SJSA1 (cell line): ENCODE measurements around the gene ATP8A2. TPM values are rescaled to one million over a fixed set of nuclear protein-coding genes. Genes with fewer than 3 reads are reported as not detected.
"Not testable (repeated sequence)": the region's sequence is repeated elsewhere in the genome, so short reads cannot be mapped to it uniquely, and the experiment has no call there.

Source experiments
- DNase-seq, 2 experiments: peaks; one replicate each; pipeline ENCODE4 v3.0.0-alpha.2; 2015 to 2020; ENCODE audit warnings: low spot score in 2 of 2, low read depth in 1 of 2
- H3K27ac ChIP-seq: fragments of 250-450 bp; sonication (Bioruptor Pico); 2 replicates; pipeline ENCODE4 v1.5.1; 2020; ENCODE audit warnings: mild to moderate bottlenecking, moderate library complexity
- H3K27me3 ChIP-seq: fragments of 250-450 bp; sonication (Bioruptor Pico); replicated peaks from 2 replicates; pipeline ENCODE4 v1.5.1; 2020; ENCODE audit warnings: mild to moderate bottlenecking, moderate library complexity
- H3K36me3 ChIP-seq: fragments of 250-450 bp; sonication (Bioruptor Pico); 2 replicates; pipeline ENCODE4 v1.5.1; 2020; ENCODE audit warnings: mild to moderate bottlenecking
- H3K4me1 ChIP-seq: fragments of 250-450 bp; sonication (Bioruptor Pico); replicated peaks from 2 replicates; pipeline ENCODE4 v1.6.1; 2021; ENCODE audit warnings: mild to moderate bottlenecking
- H3K4me3 ChIP-seq: fragments of 250-450 bp; sonication (Bioruptor Pico); 2 replicates; pipeline ENCODE4 v1.5.1; 2020; ENCODE audit warnings: mild to moderate bottlenecking
- H3K9me3 ChIP-seq: fragments of 250-450 bp; sonication (Bioruptor Pico); replicated peaks from 2 replicates; pipeline ENCODE4 v1.5.1; 2020; ENCODE audit warnings: mild to moderate bottlenecking
- total RNA-seq: library from RNA; depleted of rRNA; stranded (reverse); fragments of >200 nt; shearing (Covaris generic); gene quantifications from 2 replicates; pipeline ENCODE4 v1.2.3, GENCODE V29; 2014

The ATP8A2 gene
- total RNA-seq, 1 experiment from 2014 or later: 0.13 TPM

DNA sequence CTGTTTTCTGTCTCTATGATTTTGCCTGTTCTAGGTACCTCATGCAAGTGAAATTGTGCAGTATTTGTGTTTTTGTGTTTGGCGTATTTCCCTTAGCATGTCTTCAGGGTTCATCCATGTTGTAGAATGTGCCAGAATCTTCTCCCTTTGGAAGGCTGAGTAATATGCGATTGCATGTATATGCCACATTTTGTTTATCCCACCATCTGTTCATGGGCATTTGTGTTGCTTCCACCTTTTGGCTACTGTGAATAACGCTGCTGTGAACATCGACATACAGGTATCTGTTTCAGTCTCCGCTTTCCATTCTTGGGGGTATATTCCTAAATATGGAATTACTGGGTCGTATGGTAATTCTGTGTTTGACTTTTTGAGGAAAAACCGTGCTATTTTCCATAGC is 190.0 kb downstream of the ATP8A2 start:
- Histone ChIP-seq H3K4me3 (no peak overlapping the region), H3K4me1 (no peaks in the 10 kb centered on the region), H3K9me3 (no peaks in the 10 kb centered on the region), H3K27me3 (0 out of 2 replicates have a peak, but pooled peaks cover 4% of the 10 kb centered on the region), H3K36me3 (no peaks in the 10 kb centered on the region), H3K27ac (no peak overlapping the region)
- DNase-seq: no peak

DNA sequence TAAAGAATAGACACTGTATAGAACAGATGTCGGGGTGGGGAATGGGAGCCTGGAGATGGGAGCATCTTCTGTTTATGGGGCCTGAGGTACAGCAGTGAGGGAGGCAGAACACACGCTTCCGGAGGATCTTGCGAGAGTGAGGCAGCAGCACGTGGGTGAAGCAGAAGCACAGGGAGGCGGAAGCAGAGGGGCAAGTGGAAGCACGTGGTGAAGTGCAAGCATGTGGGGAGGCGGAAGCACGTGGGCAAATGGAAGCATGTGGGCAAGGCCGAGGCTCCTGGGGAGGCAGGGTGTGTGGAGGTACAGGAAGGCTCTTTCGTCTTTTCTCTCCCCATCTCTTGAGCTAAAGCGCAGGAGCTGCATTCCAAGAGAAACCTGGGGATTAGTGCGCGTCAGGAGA is 198.4 kb downstream of the ATP8A2 start:
- Histone ChIP-seq H3K4me1 (no peaks in the 10 kb centered on the region), H3K27me3 (no peaks in the 10 kb centered on the region), H3K4me3 (no peak overlapping the region), H3K36me3 (no peaks in the 10 kb centered on the region), H3K27ac (no peak overlapping the region), H3K9me3 (no peaks in the 10 kb centered on the region)
- DNase-seq: no peak

DNA sequence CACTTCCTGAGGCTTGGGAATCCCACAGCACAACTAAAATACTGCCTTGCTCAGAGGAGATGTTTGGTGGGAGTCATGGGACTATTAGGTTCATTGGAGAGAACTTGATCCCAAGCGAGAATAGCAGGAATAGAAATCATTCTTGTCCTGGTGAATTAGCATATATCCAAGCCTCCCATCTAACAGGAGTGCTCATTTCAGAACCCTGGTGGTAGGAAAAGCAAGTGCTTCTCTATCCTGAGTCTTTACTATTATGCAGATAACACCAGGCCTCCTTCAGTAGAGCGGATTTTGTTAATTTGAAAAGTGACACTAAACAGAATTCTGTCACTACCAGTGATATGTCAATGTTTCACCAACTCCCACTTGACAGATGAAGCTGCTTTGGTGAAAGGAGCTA is 199.5 kb downstream of the ATP8A2 start:
- H3K4me3 ChIP-seq: no peak overlapping the region
- no peaks in the 10 kb centered on the region for H3K9me3 ChIP-seq
- no peaks in the 10 kb centered on the region for H3K27me3 ChIP-seq
- no peaks in the 10 kb centered on the region for H3K36me3 ChIP-seq
- H3K27ac ChIP-seq: no peak overlapping the region
- DNase-seq: no peak
- H3K4me1 ChIP-seq: no peaks in the 10 kb centered on the region

DNA sequence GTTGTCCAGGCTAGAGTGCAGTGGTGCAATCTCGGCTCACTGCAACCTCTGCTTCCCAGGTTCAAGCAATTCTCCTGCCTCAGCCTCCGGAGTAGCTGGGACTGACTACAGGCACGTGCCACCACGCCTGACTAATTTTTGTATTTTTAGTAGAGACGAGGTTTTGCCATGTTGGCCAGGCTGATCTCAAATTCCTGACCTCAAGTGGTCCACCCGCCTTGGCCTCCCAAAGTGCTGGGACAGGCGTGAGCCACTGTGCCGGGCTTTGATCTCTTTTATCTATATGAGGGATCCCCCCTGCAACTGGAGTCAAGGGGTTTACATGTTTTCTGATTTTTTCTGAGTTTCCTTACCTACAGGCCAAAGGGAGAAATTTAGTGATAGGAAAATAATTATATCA is 200.4 kb downstream of the ATP8A2 start:
- not testable (repeated sequence) for H3K4me3 ChIP-seq, DNase-seq, H3K9me3 ChIP-seq, H3K27ac ChIP-seq, H3K4me1 ChIP-seq, H3K36me3 ChIP-seq, H3K27me3 ChIP-seq

DNA sequence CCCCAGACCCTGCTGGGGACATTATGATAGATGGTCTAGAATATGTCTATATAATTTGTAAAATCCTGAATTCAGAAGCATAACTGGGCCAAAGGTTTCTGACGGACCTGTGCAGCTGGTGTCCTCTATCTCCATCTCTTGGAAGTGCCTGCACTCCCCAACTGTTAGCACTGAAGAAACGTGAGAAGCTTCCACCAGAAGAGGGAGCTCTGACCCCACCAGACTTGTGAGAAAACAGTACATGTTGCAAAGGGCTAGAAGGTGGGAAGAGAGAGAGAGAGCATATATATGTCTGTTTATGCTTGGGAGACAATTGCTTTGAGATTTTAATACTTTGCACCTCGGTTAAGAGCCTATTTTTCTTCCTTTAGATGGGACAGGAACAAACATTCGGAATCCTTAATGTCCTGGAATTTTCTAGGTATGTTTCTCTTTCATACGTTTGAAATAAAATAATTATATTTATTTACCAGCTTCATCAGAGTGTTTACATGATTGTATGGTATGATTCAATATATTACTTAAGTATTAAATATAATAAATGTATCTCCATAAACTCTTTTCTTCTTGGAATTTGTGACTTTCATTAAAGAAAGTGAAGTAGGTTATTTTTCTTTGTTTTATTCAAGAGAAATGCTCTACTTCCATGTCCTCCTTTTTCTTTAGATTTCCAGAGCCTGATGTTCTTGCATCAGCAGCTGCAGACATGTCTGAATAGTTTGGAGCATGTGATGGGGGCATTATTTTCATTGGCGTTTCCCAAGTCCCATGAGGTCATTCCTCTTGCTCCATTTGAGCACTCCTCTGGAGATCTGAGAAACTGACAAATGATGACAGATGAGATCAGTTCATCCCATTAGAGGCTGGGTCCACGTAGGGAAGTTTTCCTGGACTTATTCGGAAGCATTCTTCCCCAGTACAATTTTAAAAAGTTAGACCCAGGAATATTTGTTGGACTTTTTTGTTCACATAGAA is 202.9 kb downstream of the ATP8A2 start:
- Histone ChIP-seq H3K36me3 (no peaks in the 10 kb centered on the region), H3K4me1 (no peaks in the 10 kb centered on the region), H3K27me3 (no peaks in the 10 kb centered on the region), H3K27ac (no peak overlapping the region), H3K4me3 (no peak overlapping the region), H3K9me3 (no peaks in the 10 kb centered on the region)
- DNase-seq: peak; percentile 59 to 61

DNA sequence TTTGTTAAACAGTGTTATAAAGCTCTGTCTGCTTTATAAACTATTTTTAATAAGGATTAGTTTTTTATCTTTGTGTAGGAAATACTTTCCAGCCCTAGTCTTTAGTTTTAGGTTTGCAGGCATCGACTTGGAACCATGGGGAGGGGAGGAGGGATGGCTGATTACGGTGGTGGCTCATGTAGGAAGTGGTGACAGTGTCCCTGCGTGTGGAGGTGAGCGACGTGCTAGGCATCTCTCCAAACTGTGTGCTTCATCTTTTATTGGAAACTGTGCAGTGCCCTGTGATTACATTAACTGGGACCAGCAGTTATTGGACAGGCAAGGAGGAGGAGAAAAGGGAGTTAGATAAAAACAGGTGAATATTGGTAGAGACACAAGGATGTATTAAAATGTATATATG is 203.8 kb downstream of the ATP8A2 start:
- H3K27me3 ChIP-seq: no peaks in the 10 kb centered on the region
- H3K4me3 ChIP-seq: no peak overlapping the region
- no peaks in the 10 kb centered on the region for H3K9me3 ChIP-seq
- H3K27ac ChIP-seq: no peak overlapping the region
- no peaks in the 10 kb centered on the region for H3K36me3 ChIP-seq
- no peaks in the 10 kb centered on the region for H3K4me1 ChIP-seq
- no peak for DNase-seq

DNA sequence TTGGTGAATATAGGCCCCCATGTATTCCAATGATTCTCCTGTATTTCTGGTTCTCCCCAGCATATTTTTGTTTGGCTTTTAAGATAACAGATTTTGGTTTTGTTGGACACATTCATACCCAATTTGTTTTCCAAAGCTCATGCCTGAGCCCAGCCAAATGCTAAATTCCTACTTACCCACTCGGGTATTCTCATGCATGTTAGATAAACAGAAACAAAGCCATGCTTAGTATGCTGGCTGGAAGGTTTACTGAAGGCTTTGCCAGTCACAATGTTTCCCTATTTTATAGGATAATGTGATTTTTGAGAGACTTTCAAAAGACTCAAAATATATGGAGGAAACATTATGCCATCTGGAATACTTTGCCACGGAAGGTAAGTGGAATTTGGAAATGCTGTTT is 206.8 kb downstream of the ATP8A2 start:
- Histone ChIP-seq H3K4me1 (no peaks in the 10 kb centered on the region), H3K9me3 (no peaks in the 10 kb centered on the region), H3K27me3 (no peaks in the 10 kb centered on the region), H3K4me3 (no peak overlapping the region), H3K36me3 (no peaks in the 10 kb centered on the region), H3K27ac (no peak overlapping the region)
- no peak for DNase-seq

DNA sequence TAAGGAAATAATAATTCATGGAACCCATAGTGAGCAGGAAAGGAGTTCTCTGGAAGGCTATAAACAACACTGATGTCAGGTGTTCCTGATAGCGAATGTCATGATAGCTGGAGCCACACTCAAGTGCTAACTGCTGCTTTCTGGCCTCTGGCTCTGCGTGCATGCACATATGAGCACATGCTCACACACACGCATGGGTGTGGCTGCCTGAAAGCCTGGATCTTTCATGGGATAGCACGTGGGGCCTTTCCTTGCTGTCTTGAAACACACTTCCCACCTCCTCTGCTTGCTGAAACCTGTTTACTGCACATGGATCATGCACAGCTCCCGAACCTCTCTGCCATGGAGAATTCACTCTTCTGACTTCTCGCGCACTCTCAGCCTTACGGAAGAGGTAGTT is 207.4 kb downstream of the ATP8A2 start:
- Histone ChIP-seq H3K27me3 (no peaks in the 10 kb centered on the region), H3K4me1 (no peaks in the 10 kb centered on the region), H3K27ac (no peak overlapping the region), H3K4me3 (no peak overlapping the region), H3K9me3 (no peaks in the 10 kb centered on the region), H3K36me3 (no peaks in the 10 kb centered on the region)
- no peak for DNase-seq

DNA sequence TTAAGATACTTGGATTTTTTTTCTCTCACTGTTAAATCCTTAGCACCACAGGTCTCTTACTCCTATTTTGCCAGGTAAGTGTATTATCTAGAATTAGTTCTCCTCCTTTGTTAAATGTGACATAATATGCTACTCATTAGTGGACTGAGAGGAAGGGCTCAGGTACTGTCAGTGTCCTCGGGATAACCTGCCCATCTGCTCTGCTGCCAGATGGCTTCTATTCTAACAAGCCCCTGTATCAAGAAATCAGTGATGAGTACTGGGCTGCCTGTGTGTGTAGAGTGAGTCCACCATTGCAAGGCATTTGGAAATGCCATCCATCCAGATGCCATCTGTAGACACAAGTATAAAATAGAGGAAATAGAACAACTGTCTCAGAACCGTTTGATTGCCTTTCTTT is 209.6 kb downstream of the ATP8A2 start:
- Histone ChIP-seq H3K27me3 (no peaks in the 10 kb centered on the region), H3K9me3 (no peaks in the 10 kb centered on the region), H3K36me3 (no peaks in the 10 kb centered on the region), H3K4me1 (no peaks in the 10 kb centered on the region), H3K27ac (no peak overlapping the region), H3K4me3 (no peak overlapping the region)
- DNase-seq: no peak

DNA sequence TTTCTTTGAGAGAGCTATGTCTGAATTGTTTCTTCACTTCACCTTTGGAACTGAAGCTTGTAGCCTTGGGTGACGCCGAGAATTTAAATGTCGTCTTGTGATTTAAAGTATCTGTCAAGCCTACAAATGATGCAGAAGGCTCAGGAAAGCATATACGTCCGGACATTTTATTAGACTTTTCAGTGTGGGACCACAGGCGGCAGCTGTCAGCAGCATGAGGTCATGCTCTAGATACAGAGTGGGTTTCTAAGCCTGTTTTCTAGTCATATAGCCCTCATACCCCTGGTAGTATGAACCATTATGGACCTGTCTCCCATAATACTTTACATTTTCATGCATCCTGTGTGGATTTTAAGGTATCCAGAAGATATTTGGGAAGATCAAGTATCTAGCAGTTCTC is 212.3 kb downstream of the ATP8A2 start:
- no peaks in the 10 kb centered on the region for H3K9me3 ChIP-seq
- H3K36me3 ChIP-seq: no peaks in the 10 kb centered on the region
- H3K27ac ChIP-seq: no peak overlapping the region
- no peaks in the 10 kb centered on the region for H3K27me3 ChIP-seq
- no peaks in the 10 kb centered on the region for H3K4me1 ChIP-seq
- no peak overlapping the region for H3K4me3 ChIP-seq
- no peak for DNase-seq

DNA sequence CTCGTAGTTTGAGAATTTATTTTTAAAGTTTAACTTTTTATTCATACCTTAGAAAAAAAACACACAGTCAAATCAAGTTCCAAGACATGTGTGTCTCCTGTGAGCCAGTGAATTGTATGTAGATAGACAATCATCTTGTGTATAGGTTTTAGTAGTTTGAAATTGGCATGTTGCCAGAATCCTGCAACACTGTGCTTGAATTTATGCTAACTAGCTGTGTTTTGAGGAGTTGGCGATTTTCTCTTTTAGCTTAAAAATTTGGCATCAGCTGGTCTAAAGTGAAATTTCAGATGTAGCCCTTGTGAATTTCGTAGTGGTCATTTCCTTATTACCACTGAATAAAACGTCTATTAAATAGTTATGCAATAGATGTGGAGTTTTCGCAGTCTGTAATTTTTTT is 213.2 kb downstream of the ATP8A2 start:
- Histone ChIP-seq H3K9me3 (no peaks in the 10 kb centered on the region), H3K27me3 (no peaks in the 10 kb centered on the region), H3K27ac (no peak overlapping the region), H3K4me1 (no peaks in the 10 kb centered on the region), H3K4me3 (no peak overlapping the region), H3K36me3 (no peaks in the 10 kb centered on the region)
- DNase-seq: no peak

DNA sequence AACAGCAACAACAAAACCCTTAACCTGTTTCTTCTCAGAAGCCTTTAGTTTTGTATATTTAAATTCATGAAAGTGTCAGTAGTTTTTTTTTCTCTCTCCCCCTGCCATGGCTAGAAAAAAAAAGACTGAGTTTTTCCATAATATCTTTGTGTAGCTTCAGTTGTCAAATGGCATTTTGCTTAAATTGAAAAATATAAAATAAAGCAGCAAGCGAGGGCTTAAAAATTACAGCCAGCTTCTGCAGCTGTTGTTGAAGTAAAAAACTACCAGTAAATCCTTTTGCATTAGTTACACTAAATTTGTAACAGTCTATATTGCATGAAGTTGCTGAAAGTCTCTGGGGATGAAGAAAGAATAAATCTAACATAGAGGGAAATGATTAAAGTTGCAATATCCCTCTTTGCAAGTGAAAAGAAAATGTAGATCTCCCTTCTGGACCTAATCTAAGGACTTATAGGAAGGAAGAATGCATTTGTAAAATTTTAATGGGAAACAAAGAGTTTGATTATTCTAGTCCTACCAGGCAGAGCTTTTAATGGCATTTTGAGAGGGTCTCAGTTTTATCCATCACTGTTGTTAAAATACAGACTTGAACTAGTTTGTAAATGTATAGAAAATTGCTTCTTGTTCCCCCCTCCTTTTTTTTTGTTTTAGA is 215.7 kb downstream of the ATP8A2 start:
- Histone ChIP-seq H3K4me1 (no peaks in the 10 kb centered on the region), H3K9me3 (no peaks in the 10 kb centered on the region)
- DNase-seq: no peak

DNA sequence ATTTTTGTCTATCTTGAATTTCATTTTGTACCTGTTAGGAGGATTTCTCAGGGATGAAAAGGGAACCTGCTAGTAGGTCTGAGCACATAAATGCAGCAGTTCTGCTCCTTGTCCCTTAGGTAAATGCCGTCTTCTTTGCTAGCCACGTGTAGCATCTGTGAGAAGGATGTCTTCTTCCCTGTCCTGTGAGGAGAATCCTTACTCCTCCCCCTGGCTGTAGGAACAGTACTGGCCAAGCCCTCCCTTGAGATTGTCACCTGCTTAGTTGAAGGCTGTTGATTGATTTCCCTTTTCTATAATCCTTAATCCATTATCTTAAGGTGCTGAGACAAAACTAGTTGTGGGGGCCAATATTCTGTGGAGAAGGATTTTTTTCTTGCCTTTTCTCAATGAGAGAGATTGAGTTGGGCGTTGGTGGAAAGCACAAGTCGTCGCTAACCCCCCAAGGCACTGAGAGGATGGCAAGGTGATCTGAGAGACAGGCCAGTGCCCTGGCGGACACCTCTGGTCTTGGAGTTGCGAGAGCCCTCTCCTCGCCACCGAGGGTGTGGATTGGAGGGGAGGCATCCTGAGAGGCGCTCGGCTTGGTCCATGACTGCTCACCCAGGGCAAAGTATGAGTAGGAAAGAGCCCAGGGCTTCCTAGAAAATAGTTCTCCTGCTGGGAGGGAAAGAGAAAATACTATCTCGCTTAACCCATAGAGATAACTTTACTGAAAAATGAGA is 216.7 kb downstream of the ATP8A2 start:
- no peak overlapping the region for H3K4me3 ChIP-seq
- H3K27me3 ChIP-seq: no peaks in the 10 kb centered on the region
- H3K9me3 ChIP-seq: no peaks in the 10 kb centered on the region
- no peaks in the 10 kb centered on the region for H3K36me3 ChIP-seq
- DNase-seq: no peak
- H3K27ac ChIP-seq: no peak overlapping the region
- no peaks in the 10 kb centered on the region for H3K4me1 ChIP-seq

More for the DNA sequence above, 215.7 kb downstream of the ATP8A2 start:
- Histone ChIP-seq H3K4me3 (no peak overlapping the region), H3K36me3 (no peaks in the 10 kb centered on the region), H3K27ac (no peak overlapping the region), H3K27me3 (no peaks in the 10 kb centered on the region)

DNA sequence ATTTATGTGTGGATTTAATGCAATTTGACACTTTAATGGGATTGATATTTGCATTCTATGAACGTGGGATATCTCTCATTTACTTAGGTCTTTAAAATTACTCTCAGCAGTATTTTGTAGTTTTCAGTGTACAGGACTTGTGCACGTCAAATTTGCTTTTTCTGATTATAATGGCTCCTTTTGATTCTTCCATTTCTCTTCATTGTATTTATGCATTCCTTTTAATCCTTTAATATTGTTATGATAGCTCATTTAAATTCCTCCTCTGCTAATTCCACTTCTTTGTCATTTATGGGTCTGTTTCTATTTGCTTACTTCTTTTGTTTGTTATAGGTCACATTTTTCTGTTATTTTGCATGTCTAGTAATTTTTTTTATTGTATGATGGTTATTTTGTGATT is 226.6 kb downstream of the ATP8A2 start:
- Histone ChIP-seq H3K4me3 (no peak overlapping the region), H3K9me3 (no peaks in the 10 kb centered on the region), H3K36me3 (no peaks in the 10 kb centered on the region), H3K4me1 (no peaks in the 10 kb centered on the region), H3K27me3 (no peaks in the 10 kb centered on the region), H3K27ac (no peak overlapping the region)
- DNase-seq: no peak
